WI38 (cell line): ENCODE measurements around the gene PIH1D1.

Experiments
- H3K4me3 ChIP-seq: 2 replicates; pipeline ENCODE4 v1.5.1; 2011; ENCODE audit warnings: low read depth, mild to moderate bottlenecking, control low read depth, low read length
- TF ChIP-seq, protein P1 (sequence below): IDR thresholded peaks from 2 replicates; pipeline ENCODE4 v1.5.1; 2012; ENCODE audit warnings: low read depth, mild to moderate bottlenecking, control low read depth, low read length

Gene PIH1D1

DNA sequence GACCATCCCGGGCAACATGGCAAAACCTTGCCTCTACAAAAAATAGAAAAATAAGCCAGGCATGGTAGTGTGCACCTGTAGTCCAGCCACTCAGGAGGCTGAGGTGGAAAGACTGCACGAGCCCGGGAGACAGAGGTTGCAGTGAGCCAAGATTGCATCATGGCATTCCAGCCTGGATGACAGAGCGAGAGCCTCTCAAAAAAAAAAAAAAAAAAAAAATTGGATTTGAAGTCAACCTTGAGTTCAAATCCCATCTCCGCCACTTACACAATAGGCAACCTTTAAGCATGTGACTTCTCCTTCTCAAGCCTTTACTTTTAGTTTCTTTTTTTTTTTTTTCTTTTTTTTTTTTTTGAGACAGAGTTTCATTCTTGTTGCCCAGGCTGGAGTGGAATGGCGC lies 51.6 kb downstream of the PIH1D1 start:
- TF ChIP-seq, protein P1, sequence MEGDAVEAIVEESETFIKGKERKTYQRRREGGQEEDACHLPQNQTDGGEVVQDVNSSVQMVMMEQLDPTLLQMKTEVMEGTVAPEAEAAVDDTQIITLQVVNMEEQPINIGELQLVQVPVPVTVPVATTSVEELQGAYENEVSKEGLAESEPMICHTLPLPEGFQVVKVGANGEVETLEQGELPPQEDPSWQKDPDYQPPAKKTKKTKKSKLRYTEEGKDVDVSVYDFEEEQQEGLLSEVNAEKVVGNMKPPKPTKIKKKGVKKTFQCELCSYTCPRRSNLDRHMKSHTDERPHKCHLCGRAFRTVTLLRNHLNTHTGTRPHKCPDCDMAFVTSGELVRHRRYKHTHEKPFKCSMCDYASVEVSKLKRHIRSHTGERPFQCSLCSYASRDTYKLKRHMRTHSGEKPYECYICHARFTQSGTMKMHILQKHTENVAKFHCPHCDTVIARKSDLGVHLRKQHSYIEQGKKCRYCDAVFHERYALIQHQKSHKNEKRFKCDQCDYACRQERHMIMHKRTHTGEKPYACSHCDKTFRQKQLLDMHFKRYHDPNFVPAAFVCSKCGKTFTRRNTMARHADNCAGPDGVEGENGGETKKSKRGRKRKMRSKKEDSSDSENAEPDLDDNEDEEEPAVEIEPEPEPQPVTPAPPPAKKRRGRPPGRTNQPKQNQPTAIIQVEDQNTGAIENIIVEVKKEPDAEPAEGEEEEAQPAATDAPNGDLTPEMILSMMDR = no peak
- H3K4me3 ChIP-seq = no peak overlapping the region

DNA sequence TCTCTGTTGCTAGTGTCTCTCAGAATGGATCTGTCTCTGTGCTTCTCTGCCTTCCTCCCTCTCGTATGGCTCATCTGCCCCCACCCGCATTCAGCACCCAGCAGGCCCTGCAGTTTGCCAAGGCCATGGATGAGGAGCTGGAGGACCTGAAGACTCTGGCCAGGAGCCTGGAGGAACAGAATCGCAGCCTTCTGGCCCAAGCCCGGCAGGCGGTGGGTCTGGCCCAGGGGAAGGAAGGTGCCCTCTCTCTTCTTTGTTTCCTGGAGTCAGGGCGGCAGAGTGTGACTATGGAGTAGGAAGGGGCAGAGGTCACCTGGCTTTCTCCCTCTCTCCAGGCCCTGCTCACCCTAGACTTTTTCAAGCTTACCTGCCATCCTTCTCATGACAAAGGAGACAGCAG lies 52.7 kb downstream of the PIH1D1 start:
- no peak overlapping the region for H3K4me3 ChIP-seq
- TF ChIP-seq, protein P1 = no peak

DNA sequence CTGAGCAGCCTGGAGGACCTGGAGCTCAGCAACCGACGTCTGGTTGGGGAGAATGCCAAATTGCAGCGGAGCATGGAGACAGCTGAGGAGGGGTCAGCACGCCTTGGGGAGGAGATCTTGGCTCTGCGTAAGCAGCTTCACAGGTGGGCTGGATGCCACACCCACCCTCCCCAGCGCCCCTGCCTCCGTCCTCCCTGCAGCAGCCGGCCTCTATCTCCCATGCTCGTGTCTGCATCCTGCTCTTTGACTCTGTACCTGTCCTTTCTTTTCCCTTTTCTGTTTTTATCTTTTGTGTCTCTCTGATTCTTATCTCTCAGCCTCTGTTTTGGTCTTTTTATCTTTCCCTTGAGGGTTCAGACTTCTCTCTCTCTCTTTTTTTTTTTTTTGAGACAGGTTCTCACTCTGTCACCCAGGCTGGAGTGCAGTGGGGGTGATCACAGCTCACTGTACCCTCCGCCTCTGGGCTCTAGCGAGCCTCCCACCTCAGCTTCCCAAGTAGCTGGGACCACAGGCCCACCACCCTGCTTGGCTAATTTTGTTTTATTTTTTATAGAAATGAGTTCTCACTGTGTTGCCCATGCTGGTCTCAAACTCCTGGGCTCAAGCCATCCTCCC lies 53.5 kb downstream of the PIH1D1 start:
- H3K4me3 ChIP-seq = no peak overlapping the region
- TF ChIP-seq, protein P1 = no peak

DNA sequence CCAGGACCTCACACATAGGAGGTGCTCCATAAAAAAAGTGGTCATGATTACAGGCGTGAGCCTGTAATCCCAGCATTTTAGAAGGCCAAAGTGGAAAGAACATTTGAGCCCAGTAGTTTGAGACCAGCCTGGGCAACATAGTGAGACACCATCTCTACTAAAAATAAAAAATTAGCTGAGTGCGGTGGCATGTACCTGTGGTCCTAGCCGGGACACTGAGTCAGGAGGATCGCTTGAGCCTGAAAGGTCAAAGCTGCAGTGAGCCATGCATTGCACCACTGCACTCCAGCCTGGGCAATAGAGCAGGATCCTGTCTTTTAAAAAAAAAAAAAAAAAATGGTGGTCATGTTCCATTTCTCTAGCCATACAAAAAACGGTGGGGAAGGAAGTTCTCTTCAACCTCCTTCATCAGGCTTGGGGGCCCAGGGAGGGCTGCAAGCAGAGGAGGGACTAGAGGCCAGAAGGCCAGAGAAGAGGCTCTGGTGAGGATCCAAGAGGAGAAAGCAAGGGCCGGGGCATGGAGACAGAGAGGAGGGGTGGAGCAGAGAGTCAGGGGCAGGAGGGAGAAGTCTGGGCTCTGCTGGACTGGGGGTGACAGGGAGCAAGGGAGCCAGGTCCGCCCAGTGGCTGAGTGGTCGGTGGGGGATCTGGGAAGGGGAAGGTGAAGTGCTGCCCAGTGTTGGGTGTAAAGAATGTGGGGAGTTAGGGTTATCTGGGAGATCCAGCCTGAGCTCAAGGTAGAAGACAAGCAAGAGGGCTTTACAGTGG lies 54.7 kb downstream of the PIH1D1 start:
- TF ChIP-seq, protein P1 = no peak
- no peak overlapping the region for H3K4me3 ChIP-seq
